GM19452 (cell line): Measurements from ENCODE around the gene ASTN2.

Source experiments
- ATAC-seq: cut with Tn5 transposase; IDR thresholded peaks from one replicate; pipeline ENCODE4 v1.9.1; 2021; ENCODE audit not compliant: unreplicated experiment

Gene ASTN2

DNA sequence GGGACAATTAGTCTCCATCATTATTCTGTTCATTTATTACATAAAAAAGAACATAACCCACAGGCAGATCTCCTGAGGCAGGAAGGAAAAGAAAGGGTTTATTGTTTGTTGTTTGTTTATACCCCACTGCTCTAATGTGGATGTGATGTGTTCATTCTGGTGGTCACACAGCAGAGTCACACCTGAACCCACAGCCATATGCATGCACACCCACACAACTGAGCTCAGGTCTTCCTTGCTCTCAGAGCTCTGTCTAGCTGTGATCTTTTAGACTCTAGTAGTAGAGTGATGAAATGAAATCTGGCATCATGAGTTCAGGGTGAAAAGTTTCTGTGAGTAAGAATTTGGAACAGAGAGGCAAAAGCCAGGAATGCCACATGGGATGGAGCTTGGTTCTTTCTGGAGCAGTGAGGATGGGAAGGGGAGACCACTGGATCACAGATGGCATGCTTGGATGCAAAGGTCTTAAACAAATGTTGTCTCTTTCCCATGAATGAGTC is 1034.3 kb downstream of the ASTN2 start:
- ATAC-seq: no peak

GRCh38 chr9:116379821-116380220 is 1035.0 kb downstream of the ASTN2 start:
- no peak for ATAC-seq

DNA sequence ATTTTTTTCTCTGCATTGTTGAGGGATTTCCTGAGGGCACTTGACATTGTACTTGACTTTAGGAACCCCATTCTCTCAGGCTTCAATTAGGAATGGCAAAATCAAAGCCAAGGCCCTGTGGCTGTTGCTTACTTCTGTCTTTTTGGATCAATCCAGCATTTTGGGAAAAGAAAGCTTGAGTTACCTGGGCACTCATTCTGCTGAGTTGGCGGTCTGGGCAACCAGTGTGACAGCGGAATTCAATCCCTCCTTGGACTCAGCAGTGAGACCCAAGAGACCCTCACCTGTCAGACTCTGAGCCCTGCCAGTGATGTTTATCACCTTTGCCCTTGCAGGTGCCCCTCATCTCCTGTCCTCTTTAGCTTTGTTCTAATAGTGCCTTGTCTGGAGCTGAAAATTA is 1036.0 kb downstream of the ASTN2 start:
- ATAC-seq: no peak

GRCh38 chr9:116377179-116377798 is 1037.6 kb downstream of the ASTN2 start:
- no peak for ATAC-seq
